Tibial artery (tissue), 4 donors: ENCODE measurements around the gene IGF2R.
"Not testable (repeated sequence)": the region's sequence is repeated elsewhere in the genome, so short reads cannot be mapped to it uniquely, and the experiment has no call there.

Source experiments
- DNase-seq, 2 donors: peaks; one replicate each; pipeline ENCODE4 v3.0.0-alpha.2; 2019
- H3K27ac ChIP-seq, 2 donors: fragments of 200-600 bp; sonication (generic) in 1 of 2; 1 replicate in 1 of 2; 2 replicates in 1 of 2; pipeline ENCODE4 v1.5.1; 2018 to 2019; ENCODE audit warnings: mild to moderate bottlenecking in 1 of 2
- H3K27me3 ChIP-seq, 2 donors: fragments of 200-600 bp; sonication (generic) in 1 of 2; one replicate each; pipeline versions ENCODE4 v1.5.1 to v1.6.0; 2016 to 2019
- H3K36me3 ChIP-seq, 3 donors: fragments of 200-600 bp; sonication (generic) in 2 of 3; one replicate each; pipeline ENCODE4 v1.5.1; 2016 to 2019; ENCODE audit warnings: mild to moderate bottlenecking in 2 of 3
- H3K4me1 ChIP-seq, 4 donors: fragments of 200-600 bp; sonication (generic) in 2 of 4; 1 replicate in 3 of 4; 2 replicates in 1 of 4; pipeline ENCODE4 v1.5.1; 2016 to 2019
- H3K4me3 ChIP-seq, 2 donors: fragments of 200-600 bp; sonication (generic) in 1 of 2; 1 replicate in 1 of 2; 2 replicates in 1 of 2; pipeline ENCODE4 v1.5.1; 2018 to 2019; ENCODE audit warnings: mild to moderate bottlenecking in 2 of 2
- H3K9me3 ChIP-seq, 3 donors: fragments of 200-600 bp; sonication (generic) in 1 of 3; one replicate each; pipeline ENCODE4 v1.5.1; 2016 to 2019
- CTCF ChIP-seq, 2 experiments: fragments of 200-600 bp in 1 of 2; fragments of 450-650 bp in 1 of 2; IDR thresholded peaks; one replicate each; pipeline ENCODE4 v1.5.1; 2017 to 2019; ENCODE audit warnings: antibody characterized with exemption in 2 of 2, mild to moderate bottlenecking in 1 of 2, moderate library complexity in 1 of 2
- intact Hi-C: fragments of 100-400 bp; cut with DNase I; formaldehyde crosslinking; loops from one replicate; pipeline ENCODE4 v1.15.0; 2023; ENCODE audit warnings: low total_unique reads

The IGF2R gene

GRCh38 chr6:160122744-160123143 lies 153.9 kb downstream of the IGF2R start:
- Histone ChIP-seq H3K4me3 (no peak overlapping the region), H3K27ac (no peak overlapping the region), H3K9me3 (no peaks in the 10 kb centered on the region), H3K36me3 (peaks cover 0 to 15% (median 0%) of the 10 kb centered on the region in 3 donors), H3K27me3 (no peaks in the 10 kb centered on the region), H3K4me1 (no peaks in the 10 kb centered on the region)
- no peak for TF ChIP-seq CTCF (IDR thresholded peaks at IDR 0.05)
- intact Hi-C loops, result no loop called here
- DNase-seq, result no peak

- no peak for DNase-seq
- intact Hi-C loops, result no loop called here
- H3K9me3 ChIP-seq, result no peaks in the 10 kb centered on the region
- no peaks in the 10 kb centered on the region for H3K4me1 ChIP-seq
- TF ChIP-seq CTCF (IDR thresholded peaks at IDR 0.05), result no peak
- no peak overlapping the region for H3K4me3 ChIP-seq
- H3K36me3 ChIP-seq, result peaks cover 0 to 10% (median 0%) of the 10 kb centered on the region in 3 donors
- H3K27ac ChIP-seq, result no peak overlapping the region
- no peaks in the 10 kb centered on the region for H3K27me3 ChIP-seq
Measured at GRCh38 chr6:160124007-160124406, 155.1 kb downstream of the IGF2R start.

- H3K9me3 ChIP-seq, result no peaks in the 10 kb centered on the region
- intact Hi-C loops, result no loop called here
- no peaks in the 10 kb centered on the region for H3K4me1 ChIP-seq
- H3K36me3 ChIP-seq, result peaks cover 0 to 12% (median 0%) of the 10 kb centered on the region in 3 donors
- H3K27ac ChIP-seq, result no peak overlapping the region
- TF ChIP-seq CTCF (IDR thresholded peaks at IDR 0.05), result no peak
- no peak overlapping the region for H3K4me3 ChIP-seq
- no peaks in the 10 kb centered on the region for H3K27me3 ChIP-seq
- no peak for DNase-seq
Measured at GRCh38 chr6:160124605-160125004, 155.7 kb downstream of the IGF2R start.

- H3K9me3 ChIP-seq, H3K4me3 ChIP-seq, intact Hi-C loops, H3K27me3 ChIP-seq, DNase-seq, H3K4me1 ChIP-seq, H3K27ac ChIP-seq: not testable (repeated sequence)
- peaks cover 0 to 12% (median 0%) of the 10 kb centered on the region in 3 donors for H3K36me3 ChIP-seq
Measured at GRCh38 chr6:160125105-160125504, 156.2 kb downstream of the IGF2R start.

- peaks cover 0 to 8% (median 0%) of the 10 kb centered on the region in 4 donors for H3K4me1 ChIP-seq
- intact Hi-C loops, result no loop called here
Measured at GRCh38 chr6:160127270-160128124, 158.6 kb downstream of the IGF2R start.

More at GRCh38 chr6:160127270-160128124, 158.6 kb downstream of the IGF2R start:
- Histone ChIP-seq H3K27me3 (no peaks in the 10 kb centered on the region), H3K4me3 (no peak overlapping the region), H3K36me3 (peaks cover 0 to 4% (median 0%) of the 10 kb centered on the region in 3 donors), H3K9me3 (no peaks in the 10 kb centered on the region), H3K27ac (no peak overlapping the region)
- no peak for DNase-seq
- TF ChIP-seq CTCF (IDR thresholded peaks at IDR 0.05), result no peak
